Mucosa of descending colon (tissue), 3 donors: ENCODE measurements around the gene COL2A1. TPM values are rescaled to one million over a fixed set of nuclear protein-coding genes. Genes with fewer than 3 reads are reported as not detected.
A peak's percentile ranks its signal among the peaks of the same experiment; 100 is the strongest.

Experiments used
- ATAC-seq: fragments of 200-7000 bp; cut with Tn5 transposase; one replicate; pipeline ENCODE4 v1.9.1; 2020; ENCODE audit warnings: mild to moderate bottlenecking, moderate library complexity
- DNase-seq, 3 donors: peaks; one replicate each; pipeline ENCODE4 v3.0.0-alpha.2; 2020
- H3K36me3 ChIP-seq: fragments of 200-600 bp; one replicate; pipeline ENCODE4 v1.8.0; 2021; ENCODE audit warnings: low read depth, mild to moderate bottlenecking
- H3K4me1 ChIP-seq: fragments of 200-600 bp; one replicate; pipeline ENCODE4 v1.8.0; 2021; ENCODE audit warnings: low read depth, mild to moderate bottlenecking
- H3K4me3 ChIP-seq: fragments of 200-600 bp; one replicate; pipeline ENCODE4 v1.8.0; 2021; ENCODE audit warnings: mild to moderate bottlenecking
- H3K9me3 ChIP-seq: fragments of 200-600 bp; one replicate; pipeline ENCODE4 v1.8.0; 2021; ENCODE audit warnings: mild to moderate bottlenecking
- intact Hi-C, 2 donors: fragments of 100-400 bp; cut with DNase I in 1 of 2; cut with micrococcal nuclease in 1 of 2; formaldehyde crosslinking; loops; one replicate each; pipeline versions ENCODE4 v1.11.0 to v1.11.1; 2022; cut with DNase I, micrococcal nuclease
- total RNA-seq, 3 donors: library from RNA; stranded (reverse); fragmentation: NEBNext Ultra II Directional in 2 of 3; extraction: Animal tissue kit (Norgen Biotek cat#: 25700) in 2 of 3; gene quantifications; one replicate each; pipeline versions ENCODE4 v1.2.1 to v1.2.4, GENCODE V29; 2021 to 2023
- TF ChIP-seq, protein P1 (sequence below): fragments of 200-600 bp; IDR thresholded peaks from one replicate; pipeline ENCODE4 v1.8.0; 2022; ENCODE audit warnings: antibody characterized with exemption, mild to moderate bottlenecking
- donor health status: DM: no; HTN: no; CAD: no; lungs with moderate emphysema.
- donor health status: DM: no; HTN: no; CAD: no.
- donor health status: DM: no; HTN: yes; CAD: no.

Gene COL2A1
- total RNA-seq, 3 donors from 2014 or later, result 0.19 to 1.5 (median 1.2) TPM

DNA sequence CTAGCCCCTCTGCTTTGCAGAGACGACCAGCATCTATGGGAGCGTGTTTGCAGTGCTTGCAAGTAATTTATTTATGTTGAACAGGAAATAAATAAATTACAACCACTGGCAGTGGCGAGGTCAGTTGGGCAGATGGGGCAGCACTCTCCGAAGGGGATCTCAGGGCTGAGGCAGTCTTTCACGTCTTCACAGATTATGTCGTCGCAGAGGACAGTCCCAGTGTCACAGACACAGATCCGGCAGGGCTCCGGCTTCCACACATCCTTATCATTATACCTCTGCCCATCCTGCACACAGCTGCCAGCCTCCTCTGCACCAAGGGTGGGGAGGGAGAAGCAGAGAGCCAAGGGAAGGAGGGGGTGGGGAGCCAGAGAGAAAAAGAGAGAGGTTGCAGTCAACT lies 4.5 kb downstream of the COL2A1 start:
- TF ChIP-seq, protein P1, sequence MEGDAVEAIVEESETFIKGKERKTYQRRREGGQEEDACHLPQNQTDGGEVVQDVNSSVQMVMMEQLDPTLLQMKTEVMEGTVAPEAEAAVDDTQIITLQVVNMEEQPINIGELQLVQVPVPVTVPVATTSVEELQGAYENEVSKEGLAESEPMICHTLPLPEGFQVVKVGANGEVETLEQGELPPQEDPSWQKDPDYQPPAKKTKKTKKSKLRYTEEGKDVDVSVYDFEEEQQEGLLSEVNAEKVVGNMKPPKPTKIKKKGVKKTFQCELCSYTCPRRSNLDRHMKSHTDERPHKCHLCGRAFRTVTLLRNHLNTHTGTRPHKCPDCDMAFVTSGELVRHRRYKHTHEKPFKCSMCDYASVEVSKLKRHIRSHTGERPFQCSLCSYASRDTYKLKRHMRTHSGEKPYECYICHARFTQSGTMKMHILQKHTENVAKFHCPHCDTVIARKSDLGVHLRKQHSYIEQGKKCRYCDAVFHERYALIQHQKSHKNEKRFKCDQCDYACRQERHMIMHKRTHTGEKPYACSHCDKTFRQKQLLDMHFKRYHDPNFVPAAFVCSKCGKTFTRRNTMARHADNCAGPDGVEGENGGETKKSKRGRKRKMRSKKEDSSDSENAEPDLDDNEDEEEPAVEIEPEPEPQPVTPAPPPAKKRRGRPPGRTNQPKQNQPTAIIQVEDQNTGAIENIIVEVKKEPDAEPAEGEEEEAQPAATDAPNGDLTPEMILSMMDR, result no peak
- DNase-seq (no peak), ATAC-seq (no peak)
- Histone ChIP-seq H3K4me1 (peaks cover 38% of the 10 kb centered on the region), H3K36me3 (no peaks in the 10 kb centered on the region), H3K9me3 (no peaks in the 10 kb centered on the region), H3K4me3 (no peak overlapping the region)
- intact Hi-C loops, result no loop called here

DNA sequence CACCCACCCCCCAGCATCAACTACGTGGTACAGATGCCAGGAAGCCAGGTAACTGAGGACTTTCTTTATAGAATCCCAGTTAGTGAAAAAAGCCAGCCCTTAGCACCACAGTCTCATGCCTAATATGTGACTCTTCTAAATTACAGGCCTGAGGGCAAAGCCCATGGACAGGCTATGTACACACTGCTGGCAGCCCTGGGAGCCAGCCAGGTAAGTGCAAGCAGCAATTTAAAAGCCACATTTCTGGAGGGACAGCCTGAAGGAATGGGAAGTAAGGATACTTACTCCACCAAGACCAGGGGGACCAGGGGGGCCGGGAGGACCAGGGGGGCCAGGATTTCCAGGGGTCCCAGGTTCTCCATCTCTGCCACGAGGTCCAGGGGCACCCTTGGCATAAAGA lies 7.0 kb downstream of the COL2A1 start:
- H3K4me3 ChIP-seq, result no peak overlapping the region
- no peaks in the 10 kb centered on the region for H3K36me3 ChIP-seq
- no peaks in the 10 kb centered on the region for H3K9me3 ChIP-seq
- peaks cover 17% of the 10 kb centered on the region for H3K4me1 ChIP-seq
- ATAC-seq (no peak), DNase-seq (peak in 2 of 3 donors; percentile 23 to 31)
- intact Hi-C loops, result no loop called here
- TF ChIP-seq, protein P1, result no peak

DNA sequence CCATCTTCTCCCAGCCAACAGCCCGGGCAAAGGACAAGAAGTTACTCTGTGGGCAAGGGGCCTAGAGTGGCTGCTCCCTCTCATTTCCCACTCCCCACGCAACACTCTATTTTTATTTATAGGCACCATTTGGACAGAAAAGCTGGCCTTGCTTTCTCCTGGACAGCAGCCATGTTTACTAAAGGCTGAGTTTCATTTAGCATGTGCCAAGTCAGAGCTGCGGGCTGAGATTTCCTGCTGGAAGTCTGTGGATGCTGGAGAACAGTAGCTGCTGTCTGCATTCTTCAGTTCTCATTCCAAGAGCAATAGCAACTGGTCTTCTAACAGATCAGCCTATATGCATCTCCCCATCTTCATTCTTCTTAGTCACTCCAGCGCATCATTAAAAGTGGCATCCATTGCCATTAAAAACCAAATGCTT lies 8.3 kb downstream of the COL2A1 start:
- Histone ChIP-seq H3K9me3 (no peaks in the 10 kb centered on the region), H3K4me3 (no peak overlapping the region), H3K4me1 (peaks cover 3% of the 10 kb centered on the region), H3K36me3 (no peaks in the 10 kb centered on the region)
- DNase-seq, result peak in 1 of 3 donors; percentile 33
- TF ChIP-seq, protein P1, result no peak
- ATAC-seq, result peak; percentile 33
- intact Hi-C loops, result no loop called here

DNA sequence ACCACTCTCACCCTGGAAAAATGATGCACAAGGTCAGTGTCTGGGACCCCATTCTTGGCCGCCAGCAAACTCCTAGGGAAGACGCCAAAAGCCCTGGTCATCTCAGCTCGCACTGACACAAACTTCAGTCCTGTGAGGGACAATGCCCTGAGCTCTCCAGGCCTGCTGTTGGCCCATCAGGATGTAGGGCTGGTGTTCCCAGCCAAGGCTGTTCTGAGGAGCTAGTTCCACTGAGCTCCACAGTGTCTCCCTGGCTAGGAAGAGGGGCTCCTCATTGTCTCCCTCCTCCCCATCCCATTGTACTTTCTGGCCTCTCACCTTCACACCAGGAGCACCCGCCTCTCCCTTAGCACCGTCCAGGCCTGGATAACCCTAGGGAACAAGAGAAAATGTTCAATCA lies 10.8 kb downstream of the COL2A1 start:
- DNase-seq (peak in 1 of 3 donors; percentile 11), ATAC-seq (no peak)
- Histone ChIP-seq H3K9me3 (no peaks in the 10 kb centered on the region), H3K4me1 (no peaks in the 10 kb centered on the region), H3K36me3 (no peaks in the 10 kb centered on the region), H3K4me3 (no peak overlapping the region)
- intact Hi-C loops, result no loop called here
- TF ChIP-seq, protein P1, result no peak

DNA sequence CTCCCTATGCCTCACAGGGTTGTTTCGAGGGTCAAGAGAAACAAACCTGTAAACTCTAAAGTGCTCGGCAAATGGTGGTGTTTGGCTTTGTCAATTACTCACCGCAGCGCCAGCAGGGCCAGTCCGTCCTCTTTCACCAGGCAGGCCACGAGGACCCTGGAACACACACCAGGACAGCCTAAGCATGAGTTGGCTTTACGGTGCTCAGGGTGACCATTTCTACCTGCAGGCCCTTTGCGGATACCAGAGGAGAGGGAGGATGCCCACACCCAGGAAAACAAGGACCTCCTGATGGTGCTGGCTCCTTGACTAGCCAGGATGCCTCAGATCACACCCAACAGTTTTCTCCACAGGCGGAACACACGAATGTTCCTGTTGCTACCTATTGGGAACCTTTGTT lies 11.5 kb downstream of the COL2A1 start:
- intact Hi-C loops, result no loop called here
- Histone ChIP-seq H3K4me3 (no peak overlapping the region), H3K4me1 (no peaks in the 10 kb centered on the region), H3K9me3 (no peaks in the 10 kb centered on the region), H3K36me3 (no peaks in the 10 kb centered on the region)
- ATAC-seq, result no peak
- no peak for DNase-seq
- TF ChIP-seq, protein P1, result no peak
